Measurements from ENCODE around the gene ETV7. TPM values are rescaled to one million over a fixed set of nuclear protein-coding genes. Genes with fewer than 3 reads are reported as not detected.

Gene ETV7
- total and polyA plus RNA-seq, 4 donors = 0.17 to 0.84 (median 0.36) TPM

DNA sequence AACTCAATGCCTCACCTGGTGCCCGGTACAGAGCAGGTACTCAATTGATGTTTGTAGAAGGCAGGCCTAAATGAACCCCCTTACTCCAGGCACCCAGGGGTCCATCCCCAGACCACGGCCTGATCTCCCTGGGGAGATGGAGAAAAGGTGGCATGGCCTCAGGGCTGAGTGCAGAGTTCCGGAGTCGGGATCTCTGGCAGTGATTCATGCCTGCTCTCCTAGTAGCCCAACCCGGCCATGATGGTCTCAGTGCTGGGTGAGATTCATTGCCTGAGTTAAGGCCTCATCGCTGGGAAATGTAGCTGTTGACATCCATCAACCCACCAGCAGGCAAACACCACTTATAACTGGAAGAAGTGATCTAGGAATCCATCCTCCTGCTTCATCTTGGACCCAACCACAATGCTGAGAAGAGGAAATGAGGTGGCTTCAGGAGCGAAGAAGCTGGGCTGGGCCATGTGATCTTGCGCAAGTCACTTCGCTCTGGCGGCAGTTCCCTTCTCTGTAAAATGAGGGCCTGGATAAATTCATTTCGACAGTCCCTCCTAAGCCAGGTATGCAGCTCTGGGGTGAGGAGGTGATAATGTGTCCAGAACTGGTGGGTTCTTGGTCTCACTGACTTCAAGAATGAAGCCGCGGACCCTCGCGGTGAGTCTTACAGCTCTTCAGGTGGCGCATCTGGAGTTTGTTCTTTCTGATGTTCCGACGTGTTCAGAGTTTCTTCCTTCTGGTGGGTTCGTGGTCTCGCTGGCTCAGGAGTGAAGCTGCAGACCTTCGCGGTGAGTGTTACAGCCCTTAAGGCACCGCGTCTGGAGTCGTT lies 24.7 kb downstream of the ETV7 start:
- H3K27me3 ChIP-seq (ENCODE audit: control insufficient read depth in 4 of 4, insufficient read depth in 4 of 4, low read length in 3 of 4) = no peaks in the 10 kb centered on the region
- WGBS = 91% methylated on average over 25 of the region's 25 CpGs
- no peak overlapping the region for H3K27ac ChIP-seq (ENCODE audit: low read depth in 1 of 2, low read length in 2 of 2)
- no peaks in the 10 kb centered on the region for H3K9me3 ChIP-seq (ENCODE audit: control insufficient read depth in 4 of 4, low read length in 3 of 4)
- TF ChIP-seq, protein P1, sequence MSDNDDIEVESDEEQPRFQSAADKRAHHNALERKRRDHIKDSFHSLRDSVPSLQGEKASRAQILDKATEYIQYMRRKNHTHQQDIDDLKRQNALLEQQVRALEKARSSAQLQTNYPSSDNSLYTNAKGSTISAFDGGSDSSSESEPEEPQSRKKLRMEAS (IDR thresholded peaks at IDR 0.05) = no peak
- TF ChIP-seq YY1 (IDR thresholded peaks at IDR 0.05) = no peak
- peaks cover 0 to 2% (median 0%) of the 10 kb centered on the region in 4 donors for H3K4me1 ChIP-seq (ENCODE audit: control insufficient read depth in 4 of 4, insufficient read depth in 4 of 4, low read length in 3 of 4)
- no peaks in the 10 kb centered on the region for H3K36me3 ChIP-seq (ENCODE audit: control insufficient read depth in 4 of 4, insufficient read depth in 3 of 4, low read depth in 1 of 4, low read length in 3 of 4)
- no peak for DNase-seq (ENCODE audit: low spot score)
- H3K4me3 ChIP-seq (ENCODE audit: low read depth in 1 of 3, low read length in 3 of 3) = no peak overlapping the region
- H3K9ac ChIP-seq (ENCODE audit: low read depth in 1 of 2, low read length in 2 of 2) = no peak overlapping the region

DNA sequence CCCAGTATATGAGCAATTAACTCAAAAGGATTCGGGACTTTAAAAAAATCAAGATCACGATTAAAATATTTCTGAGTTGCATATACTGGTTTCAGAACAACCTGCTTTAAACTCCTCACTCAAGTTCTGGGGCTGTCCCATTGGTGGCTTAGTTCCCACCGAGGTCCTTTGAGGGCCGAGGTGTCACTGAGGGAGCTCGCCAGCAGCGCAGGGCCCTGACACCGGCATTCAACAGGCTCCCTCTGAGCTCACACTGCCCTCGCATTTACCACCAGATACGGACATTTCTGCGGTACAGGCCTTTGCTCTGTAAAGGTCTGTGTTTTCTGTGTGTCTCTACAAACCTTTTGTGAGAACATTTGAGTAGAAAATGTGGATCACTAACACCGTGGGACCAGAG lies 26.4 kb downstream of the ETV7 start:
- H3K9me3 ChIP-seq (ENCODE audit: control insufficient read depth in 4 of 4, low read length in 3 of 4) = no peaks in the 10 kb centered on the region
- TF ChIP-seq HNF4G (IDR thresholded peaks at IDR 0.05) (no peak), SP1 (IDR thresholded peaks at IDR 0.05) (no peak), GABPA (IDR thresholded peaks at IDR 0.05 in 1 of 2, conservative IDR thresholded peaks at IDR 0.05 in 1 of 2) (no peak), RAD21 (IDR thresholded peaks at IDR 0.05) (no peak), FOXA2 (IDR thresholded peaks at IDR 0.05) (no peak), JUND (IDR thresholded peaks at IDR 0.05) (no peak), RXRA (IDR thresholded peaks at IDR 0.05) (no peak)
- TF ChIP-seq, protein P1 (IDR thresholded peaks at IDR 0.05) = no peak
- TF ChIP-seq, protein P2, sequence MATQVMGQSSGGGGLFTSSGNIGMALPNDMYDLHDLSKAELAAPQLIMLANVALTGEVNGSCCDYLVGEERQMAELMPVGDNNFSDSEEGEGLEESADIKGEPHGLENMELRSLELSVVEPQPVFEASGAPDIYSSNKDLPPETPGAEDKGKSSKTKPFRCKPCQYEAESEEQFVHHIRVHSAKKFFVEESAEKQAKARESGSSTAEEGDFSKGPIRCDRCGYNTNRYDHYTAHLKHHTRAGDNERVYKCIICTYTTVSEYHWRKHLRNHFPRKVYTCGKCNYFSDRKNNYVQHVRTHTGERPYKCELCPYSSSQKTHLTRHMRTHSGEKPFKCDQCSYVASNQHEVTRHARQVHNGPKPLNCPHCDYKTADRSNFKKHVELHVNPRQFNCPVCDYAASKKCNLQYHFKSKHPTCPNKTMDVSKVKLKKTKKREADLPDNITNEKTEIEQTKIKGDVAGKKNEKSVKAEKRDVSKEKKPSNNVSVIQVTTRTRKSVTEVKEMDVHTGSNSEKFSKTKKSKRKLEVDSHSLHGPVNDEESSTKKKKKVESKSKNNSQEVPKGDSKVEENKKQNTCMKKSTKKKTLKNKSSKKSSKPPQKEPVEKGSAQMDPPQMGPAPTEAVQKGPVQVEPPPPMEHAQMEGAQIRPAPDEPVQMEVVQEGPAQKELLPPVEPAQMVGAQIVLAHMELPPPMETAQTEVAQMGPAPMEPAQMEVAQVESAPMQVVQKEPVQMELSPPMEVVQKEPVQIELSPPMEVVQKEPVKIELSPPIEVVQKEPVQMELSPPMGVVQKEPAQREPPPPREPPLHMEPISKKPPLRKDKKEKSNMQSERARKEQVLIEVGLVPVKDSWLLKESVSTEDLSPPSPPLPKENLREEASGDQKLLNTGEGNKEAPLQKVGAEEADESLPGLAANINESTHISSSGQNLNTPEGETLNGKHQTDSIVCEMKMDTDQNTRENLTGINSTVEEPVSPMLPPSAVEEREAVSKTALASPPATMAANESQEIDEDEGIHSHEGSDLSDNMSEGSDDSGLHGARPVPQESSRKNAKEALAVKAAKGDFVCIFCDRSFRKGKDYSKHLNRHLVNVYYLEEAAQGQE (IDR thresholded peaks at IDR 0.05) = no peak
- H3K36me3 ChIP-seq (ENCODE audit: control insufficient read depth in 4 of 4, insufficient read depth in 3 of 4, low read depth in 1 of 4, low read length in 3 of 4) = no peaks in the 10 kb centered on the region
- no peak for DNase-seq (ENCODE audit: low spot score)
- H3K27ac ChIP-seq (ENCODE audit: low read depth in 1 of 2, low read length in 2 of 2) = no peak overlapping the region
- WGBS = 90% methylated on average over 11 of the region's 11 CpGs
- no peak overlapping the region for H3K9ac ChIP-seq (ENCODE audit: low read depth in 1 of 2, low read length in 2 of 2)
- no peak overlapping the region for H3K4me3 ChIP-seq (ENCODE audit: low read depth in 1 of 3, low read length in 3 of 3)
- H3K27me3 ChIP-seq (ENCODE audit: control insufficient read depth in 4 of 4, insufficient read depth in 4 of 4, low read length in 3 of 4) = no peaks in the 10 kb centered on the region
- peaks cover 0 to 2% (median 0%) of the 10 kb centered on the region in 4 donors for H3K4me1 ChIP-seq (ENCODE audit: control insufficient read depth in 4 of 4, insufficient read depth in 4 of 4, low read length in 3 of 4)

DNA sequence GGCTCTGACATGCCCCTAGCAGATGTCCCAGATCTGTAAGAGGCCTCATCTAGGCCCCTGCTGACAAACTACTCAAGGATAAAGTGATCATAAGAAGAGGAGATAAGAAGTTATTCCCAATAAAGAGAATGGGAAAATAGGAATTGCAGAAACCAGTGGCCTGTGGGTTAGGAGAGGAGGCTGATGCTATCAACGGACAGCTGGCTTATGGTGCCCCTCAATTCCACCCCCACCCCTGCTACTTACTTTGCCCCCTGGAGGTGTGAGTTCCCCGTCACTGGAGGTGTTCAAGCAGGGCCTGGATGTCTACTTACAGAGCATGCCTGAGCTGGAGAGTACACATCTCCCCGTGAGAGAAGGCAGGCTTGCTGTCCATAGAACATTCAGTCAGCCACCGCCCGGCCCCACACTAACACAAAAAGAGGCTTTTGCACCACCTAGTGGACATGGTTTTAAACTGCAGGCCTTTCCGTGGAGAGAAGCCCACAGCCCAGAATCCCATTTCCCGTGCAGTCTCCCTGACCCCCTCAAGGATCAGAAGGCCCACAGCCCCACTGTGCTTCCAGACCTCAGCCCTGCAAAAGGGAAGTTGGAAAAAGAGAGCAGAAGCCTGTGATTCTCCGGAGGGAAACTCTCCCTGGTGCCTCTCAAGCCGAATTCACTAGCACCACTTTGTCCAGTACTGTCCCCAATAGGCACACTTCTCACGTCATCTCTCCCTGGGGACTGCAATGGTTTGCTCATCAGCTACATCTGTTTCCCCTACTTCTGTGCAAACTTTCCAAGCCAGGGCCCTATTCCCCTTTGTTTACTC lies 27.0 kb downstream of the ETV7 start:
- WGBS = 23% methylated on average over 10 of the region's 10 CpGs
- H3K9ac ChIP-seq (ENCODE audit: low read depth in 1 of 2, low read length in 2 of 2) = no peak overlapping the region
- DNase-seq (ENCODE audit: low spot score) = peak; percentile 73
- H3K4me3 ChIP-seq (ENCODE audit: low read depth in 1 of 3, low read length in 3 of 3) = no peak overlapping the region
- H3K27me3 ChIP-seq (ENCODE audit: control insufficient read depth in 4 of 4, insufficient read depth in 4 of 4, low read length in 3 of 4) = no peaks in the 10 kb centered on the region
- H3K9me3 ChIP-seq (ENCODE audit: control insufficient read depth in 4 of 4, low read length in 3 of 4) = no peaks in the 10 kb centered on the region
- TF ChIP-seq RAD21 (IDR thresholded peaks at IDR 0.05) (peak; percentile 89 to 93), JUND (IDR thresholded peaks at IDR 0.05) (no peak)
- TF ChIP-seq, protein P1 (IDR thresholded peaks at IDR 0.05) = no peak
- TF ChIP-seq, protein P3, sequence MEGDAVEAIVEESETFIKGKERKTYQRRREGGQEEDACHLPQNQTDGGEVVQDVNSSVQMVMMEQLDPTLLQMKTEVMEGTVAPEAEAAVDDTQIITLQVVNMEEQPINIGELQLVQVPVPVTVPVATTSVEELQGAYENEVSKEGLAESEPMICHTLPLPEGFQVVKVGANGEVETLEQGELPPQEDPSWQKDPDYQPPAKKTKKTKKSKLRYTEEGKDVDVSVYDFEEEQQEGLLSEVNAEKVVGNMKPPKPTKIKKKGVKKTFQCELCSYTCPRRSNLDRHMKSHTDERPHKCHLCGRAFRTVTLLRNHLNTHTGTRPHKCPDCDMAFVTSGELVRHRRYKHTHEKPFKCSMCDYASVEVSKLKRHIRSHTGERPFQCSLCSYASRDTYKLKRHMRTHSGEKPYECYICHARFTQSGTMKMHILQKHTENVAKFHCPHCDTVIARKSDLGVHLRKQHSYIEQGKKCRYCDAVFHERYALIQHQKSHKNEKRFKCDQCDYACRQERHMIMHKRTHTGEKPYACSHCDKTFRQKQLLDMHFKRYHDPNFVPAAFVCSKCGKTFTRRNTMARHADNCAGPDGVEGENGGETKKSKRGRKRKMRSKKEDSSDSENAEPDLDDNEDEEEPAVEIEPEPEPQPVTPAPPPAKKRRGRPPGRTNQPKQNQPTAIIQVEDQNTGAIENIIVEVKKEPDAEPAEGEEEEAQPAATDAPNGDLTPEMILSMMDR (IDR thresholded peaks at IDR 0.05; ENCODE audit: low read depth, low read length, missing input control) = peak; percentile 86
- H3K4me1 ChIP-seq (ENCODE audit: control insufficient read depth in 4 of 4, insufficient read depth in 4 of 4, low read length in 3 of 4) = peaks cover 0 to 2% (median 0%) of the 10 kb centered on the region in 4 donors
- no peaks in the 10 kb centered on the region for H3K36me3 ChIP-seq (ENCODE audit: control insufficient read depth in 4 of 4, insufficient read depth in 3 of 4, low read depth in 1 of 4, low read length in 3 of 4)
- no peak overlapping the region for H3K27ac ChIP-seq (ENCODE audit: low read depth in 1 of 2, low read length in 2 of 2)

All from liver (tissue), 9 donors.